A673 (cell line): ENCODE data around the gene HDAC1. TPM values are rescaled to one million over a fixed set of nuclear protein-coding genes. Genes with fewer than 3 reads are reported as not detected.
"Not testable (repeated sequence)": the region's sequence is repeated elsewhere in the genome, so short reads cannot be mapped to it uniquely, and the experiment has no call there.

Source experiments
- BruUV-seq: library from RNA; stranded (reverse); fragments of 400-500 nt; replicated peaks from 2 replicates; lab custom pipeline; 2021; lab: Mats Ljungman, UMichigan
- CTCF ChIA-PET: fragments of 300-600 bp; sonication (Branson Sonifier 250); formaldehyde crosslinking; loops from one replicate; lab custom pipeline; 2022; ENCODE audit warnings: antibody characterized with exemption; lab: Charles Lee
- POLR2A ChIA-PET: fragments of 300-600 bp; sonication (Branson Sonifier 250); formaldehyde crosslinking; loops from one replicate; lab custom pipeline; 2022; ENCODE audit warnings: antibody characterized with exemption; ENCODE audit not compliant: low non-redundant PET; lab: Charles Lee
- DNase-seq: peaks from one replicate; pipeline ENCODE4 v3.0.0-alpha.2; 2015; ENCODE audit warnings: low spot score
- H3K27ac ChIP-seq: fragments of 200-600 bp; sonication (generic); 2 replicates; pipeline ENCODE4 v1.5.1; 2016; ENCODE audit warnings: mixed run types, low read depth, mild to moderate bottlenecking, mixed read lengths, antibody characterized with exemption, low read length; ENCODE audit not compliant: poor library complexity, severe bottlenecking
- H3K27me3 ChIP-seq: fragments of 200-600 bp; sonication (generic); replicated peaks from 2 replicates; pipeline ENCODE4 v1.6.1; 2017; ENCODE audit warnings: mixed run types, low read depth, mild to moderate bottlenecking, mixed read lengths, antibody characterized with exemption, low read length; ENCODE audit not compliant: insufficient read depth, poor library complexity
- H3K36me3 ChIP-seq: fragments of 200-600 bp; sonication (generic); 2 replicates; pipeline ENCODE4 v1.6.1; 2016; ENCODE audit warnings: mixed run types, mild to moderate bottlenecking, mixed read lengths, antibody characterized with exemption, low read length; ENCODE audit not compliant: insufficient read depth, poor library complexity, severe bottlenecking
- H3K4me1 ChIP-seq: fragments of 200-600 bp; sonication (generic); 2 replicates; pipeline ENCODE4 v1.6.1; 2017; ENCODE audit warnings: mixed run types, mild to moderate bottlenecking, mixed read lengths, antibody characterized with exemption, low read length; ENCODE audit not compliant: insufficient read depth, poor library complexity, severe bottlenecking
- H3K4me3 ChIP-seq: fragments of 200-600 bp; sonication (generic); 2 replicates; pipeline ENCODE4 v1.5.1; 2016; ENCODE audit warnings: low read depth, mixed run types, mild to moderate bottlenecking, mixed read lengths, low read length; ENCODE audit not compliant: poor library complexity, severe bottlenecking
- H3K9me3 ChIP-seq: fragments of 200-600 bp; sonication (generic); 2 replicates; pipeline ENCODE4 v1.6.1; 2016; ENCODE audit warnings: mixed run types, low read depth, mild to moderate bottlenecking, mixed read lengths, antibody characterized with exemption, low read length; ENCODE audit not compliant: poor library complexity, severe bottlenecking
- CTCF ChIP-seq: fragments of 300-800, 200-600 bp; sonication (generic); conservative IDR thresholded peaks from 2 replicates; pipeline ENCODE4 v1.5.1; 2017; ENCODE audit warnings: low read depth, mild to moderate bottlenecking, antibody characterized with exemption, low read length, moderate library complexity, mixed read lengths
- EZH2 ChIP-seq: fragments of 200-600 bp; sonication (generic); IDR thresholded peaks from 2 replicates; pipeline ENCODE4 v1.6.1; 2017; ENCODE audit warnings: borderline replicate concordance, low read depth, mild to moderate bottlenecking, mixed read lengths, antibody characterized with exemption, low read length; ENCODE audit not compliant: poor library complexity, severe bottlenecking
- intact Hi-C: fragments of 100-400 bp; cut with micrococcal nuclease; formaldehyde crosslinking; loops from one replicate; pipeline ENCODE4 v1.10.0; 2022; ENCODE audit not compliant: unreplicated experiment
- total RNA-seq: library from RNA; stranded (reverse); gene quantifications from 2 replicates; pipeline ENCODE4 v1.2.3, GENCODE V29; 2021

The HDAC1 gene
- total RNA-seq, 1 experiment from 2014 or later = 195 TPM

DNA sequence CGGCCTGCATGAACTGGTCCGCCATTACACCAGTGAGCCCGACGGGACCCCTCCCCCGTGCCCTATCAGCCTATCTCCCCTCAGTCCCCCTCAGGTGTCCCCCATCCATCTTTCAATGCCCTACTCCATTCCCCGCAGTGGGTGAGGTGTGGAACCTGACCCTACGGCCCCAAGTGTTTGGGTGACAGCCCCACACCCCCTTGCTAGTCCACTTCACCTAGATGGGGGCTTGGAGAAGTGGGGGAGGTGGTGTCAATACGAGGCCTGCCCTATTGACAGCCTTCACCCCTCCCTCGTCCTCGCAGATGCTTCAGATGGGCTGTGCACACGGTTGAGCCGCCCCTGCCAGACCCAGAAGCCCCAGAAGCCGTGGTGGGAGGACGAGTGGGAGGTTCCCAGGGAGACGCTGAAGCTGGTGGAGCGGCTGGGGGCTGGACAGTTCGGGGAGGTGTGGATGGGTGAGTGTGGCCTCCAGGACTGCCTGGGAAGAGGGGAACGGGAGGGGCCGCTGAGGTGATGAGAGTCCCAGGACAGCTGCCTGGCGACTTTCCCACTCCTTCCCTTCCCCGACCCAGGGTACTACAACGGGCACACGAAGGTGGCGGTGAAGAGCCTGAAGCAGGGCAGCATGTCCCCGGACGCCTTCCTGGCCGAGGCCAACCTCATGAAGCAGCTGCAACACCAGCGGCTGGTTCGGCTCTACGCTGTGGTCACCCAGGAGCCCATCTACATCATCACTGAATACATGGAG, 15.7 kb upstream of the HDAC1 start:
- TF ChIP-seq CTCF (no peak), EZH2 (no peak)
- Histone ChIP-seq H3K9me3 (no peaks in the 10 kb centered on the region), H3K4me1 (no peaks in the 10 kb centered on the region), H3K4me3 (no peak overlapping the region), H3K27ac (no peak overlapping the region), H3K36me3 (no peaks in the 10 kb centered on the region), H3K27me3 (no peaks in the 10 kb centered on the region)
- ChIA-PET CTCF (no interaction called here), POLR2A (no interaction called here)
- intact Hi-C loops = no loop called here
- no TSS peak for BruUV-seq
- DNase-seq = no peak

DNA sequence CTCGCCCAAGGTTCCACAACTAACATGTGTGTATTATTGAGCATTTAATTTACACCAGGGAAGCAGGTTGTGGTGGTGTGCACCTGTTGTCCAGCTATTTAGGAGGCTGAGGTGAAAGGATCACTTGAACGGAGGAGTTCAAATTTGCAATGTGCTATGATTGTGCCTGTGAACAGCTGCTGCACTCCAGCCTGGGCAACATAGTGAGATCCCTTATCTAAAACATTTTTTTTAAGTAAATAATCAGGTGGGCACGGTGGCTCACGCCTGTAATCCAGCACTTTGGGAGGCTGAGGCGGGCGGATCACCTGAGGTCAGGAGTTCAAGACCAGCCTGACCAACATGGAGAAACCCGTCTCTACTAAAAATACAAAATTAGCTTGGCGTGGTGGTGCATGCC, 7.1 kb upstream of the HDAC1 start:
- intact Hi-C loops = not testable (repeated sequence)

GRCh38 chr1:32285658-32286057, 6.2 kb upstream of the HDAC1 start:
- Histone ChIP-seq H3K4me3 (no peak overlapping the region), H3K27me3 (no peaks in the 10 kb centered on the region), H3K4me1 (peaks cover 8% of the 10 kb centered on the region), H3K36me3 (no peaks in the 10 kb centered on the region), H3K9me3 (no peaks in the 10 kb centered on the region), H3K27ac (no peak overlapping the region)
- TF ChIP-seq CTCF = no peak
- no peak for TF ChIP-seq EZH2
- POLR2A ChIA-PET = no interaction called here
- no peak for DNase-seq
- no TSS peak for BruUV-seq
- intact Hi-C loops = no loop called here
- CTCF ChIA-PET = no interaction called here

More for the DNA sequence above, 7.1 kb upstream of the HDAC1 start:
- H3K9me3 ChIP-seq, H3K4me1 ChIP-seq, POLR2A ChIA-PET, DNase-seq, BruUV-seq, H3K4me3 ChIP-seq, CTCF ChIA-PET, H3K36me3 ChIP-seq, H3K27ac ChIP-seq, H3K27me3 ChIP-seq: not testable (repeated sequence)

- DNase-seq = no peak
- no peaks in the 10 kb centered on the region for H3K9me3 ChIP-seq
- TF ChIP-seq CTCF (no peak), EZH2 (no peak)
- H3K27me3 ChIP-seq = no peaks in the 10 kb centered on the region
- H3K36me3 ChIP-seq = no peaks in the 10 kb centered on the region
- POLR2A ChIA-PET = no interaction called here
- no peak overlapping the region for H3K27ac ChIP-seq
- no peak overlapping the region for H3K4me3 ChIP-seq
- intact Hi-C loops = no loop called here
- no TSS peak for BruUV-seq
- H3K4me1 ChIP-seq = peaks cover 18% of the 10 kb centered on the region
- CTCF ChIA-PET = interaction anchor here (0.7 kb wide), 1 partner anchor 115 kb away, joined by 15 read pairs; no protein-coding TSS in a partner anchor
Observed at GRCh38 chr1:32286763-32287162, 5.1 kb upstream of the HDAC1 start.
